Prostate gland (tissue), 2 donors: Measurements from ENCODE around the gene CDK5RAP1.

ENCODE experiments used
- POLR2A ChIP-seq: fragments of 450-650 bp; IDR thresholded peaks from one replicate; pipeline ENCODE4 v1.6.1; 2016; ENCODE audit warnings: antibody characterized with exemption, mild to moderate bottlenecking
- POLR2AphosphoS5 ChIP-seq: sonication (generic); formaldehyde crosslinking; IDR thresholded peaks from one replicate; pipeline ENCODE4 v1.6.1; 2017; ENCODE audit warnings: antibody characterized with exemption
- TF ChIP-seq, protein P1 (sequence below), 4 experiments: fragments of 200-600 bp in 2 of 4; fragments of 450-650 bp in 2 of 4; sonication (generic) in 2 of 4; IDR thresholded peaks; 1 replicate in 3 of 4; 2 replicates in 1 of 4; pipeline ENCODE4 v1.5.1; 2016 to 2019; ENCODE audit warnings: antibody characterized with exemption in 4 of 4, mild to moderate bottlenecking in 2 of 4, moderate library complexity in 2 of 4

DNA sequence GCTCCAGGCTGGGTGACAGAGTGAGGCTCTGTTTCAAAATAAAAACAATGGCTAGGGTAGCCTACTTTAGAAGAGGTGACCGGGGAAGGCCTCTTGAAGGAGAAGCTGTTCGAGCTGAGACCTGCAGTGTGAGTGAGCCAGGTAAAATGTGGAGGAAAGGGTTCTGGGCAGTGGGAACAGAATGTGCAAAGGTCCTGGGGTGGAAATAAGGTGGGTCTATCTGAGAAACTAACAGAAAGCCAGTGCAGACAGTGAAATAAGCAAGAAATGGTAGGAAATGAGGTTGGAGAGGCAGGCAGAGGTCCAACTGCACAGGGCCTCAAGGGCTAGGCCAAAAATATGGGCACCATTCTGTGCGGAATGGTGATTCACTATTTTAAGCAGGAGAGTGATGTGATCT lies 64.9 kb downstream of the CDK5RAP1 start:
- TF ChIP-seq, protein P1, sequence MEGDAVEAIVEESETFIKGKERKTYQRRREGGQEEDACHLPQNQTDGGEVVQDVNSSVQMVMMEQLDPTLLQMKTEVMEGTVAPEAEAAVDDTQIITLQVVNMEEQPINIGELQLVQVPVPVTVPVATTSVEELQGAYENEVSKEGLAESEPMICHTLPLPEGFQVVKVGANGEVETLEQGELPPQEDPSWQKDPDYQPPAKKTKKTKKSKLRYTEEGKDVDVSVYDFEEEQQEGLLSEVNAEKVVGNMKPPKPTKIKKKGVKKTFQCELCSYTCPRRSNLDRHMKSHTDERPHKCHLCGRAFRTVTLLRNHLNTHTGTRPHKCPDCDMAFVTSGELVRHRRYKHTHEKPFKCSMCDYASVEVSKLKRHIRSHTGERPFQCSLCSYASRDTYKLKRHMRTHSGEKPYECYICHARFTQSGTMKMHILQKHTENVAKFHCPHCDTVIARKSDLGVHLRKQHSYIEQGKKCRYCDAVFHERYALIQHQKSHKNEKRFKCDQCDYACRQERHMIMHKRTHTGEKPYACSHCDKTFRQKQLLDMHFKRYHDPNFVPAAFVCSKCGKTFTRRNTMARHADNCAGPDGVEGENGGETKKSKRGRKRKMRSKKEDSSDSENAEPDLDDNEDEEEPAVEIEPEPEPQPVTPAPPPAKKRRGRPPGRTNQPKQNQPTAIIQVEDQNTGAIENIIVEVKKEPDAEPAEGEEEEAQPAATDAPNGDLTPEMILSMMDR (IDR thresholded peaks at IDR 0.05): no peak
- no peak for TF ChIP-seq POLR2AphosphoS5
- no peak for TF ChIP-seq POLR2A
